ENCODE measurements around the gene TMEM164.

- no peak for TF ChIP-seq EZH2 (optimal IDR thresholded peaks at IDR 0.05; ENCODE audit: low read depth, low read length)
- TF ChIP-seq CTCF (IDR thresholded peaks at IDR 0.05; ENCODE audit: low read length) = no peak
- TF ChIP-seq EZH2phosphoT487 (IDR thresholded peaks at IDR 0.05; ENCODE audit: low read length) = no peak
Measured at GRCh38 chrX:109992203-109992602, 10.7 kb upstream of the TMEM164 start.

Data from MM.1S (cell line).